GM23338 (cell line): Measurements from ENCODE around the gene TRIAP1. TPM values are rescaled to one million over a fixed set of nuclear protein-coding genes. Genes with fewer than 3 reads are reported as not detected.

Source experiments
- ATAC-seq: fragments of 200-7000 bp; cut with Tn5 transposase; 3 replicates; pipeline ENCODE4 v1.9.1; 2020
- DNase-seq: peaks from one replicate; pipeline ENCODE4 v3.0.0-alpha.2; 2015; ENCODE audit warnings: low spot score
- H2AFZ ChIP-seq: fragments of 200-600 bp; sonication (generic); 2 replicates; pipeline ENCODE4 v1.8.0; 2016; ENCODE audit warnings: antibody characterized with exemption, mild to moderate bottlenecking, moderate library complexity
- H3F3A ChIP-seq: fragments of 200-600 bp; sonication (generic); replicated peaks from 2 replicates; pipeline ENCODE4 v1.8.0; 2017; ENCODE audit warnings: antibody characterized with exemption, mixed run types, low read depth
- H3K27ac ChIP-seq: fragments of 200-600 bp; sonication (generic); 2 replicates; pipeline ENCODE4 v1.6.1; 2016; ENCODE audit warnings: low read depth
- H3K27me3 ChIP-seq: fragments of 200-600 bp; sonication (generic); 2 replicates; pipeline ENCODE4 v1.8.0; 2016; ENCODE audit warnings: mild to moderate bottlenecking, mixed run types, moderate library complexity; ENCODE audit not compliant: insufficient read depth
- H3K36me3 ChIP-seq: fragments of 200-600 bp; sonication (generic); 2 replicates; pipeline ENCODE4 v1.8.0; 2016; ENCODE audit warnings: mild to moderate bottlenecking; ENCODE audit not compliant: insufficient read depth
- H3K4me1 ChIP-seq: fragments of 200-600 bp; sonication (generic); 2 replicates; pipeline ENCODE4 v1.8.0; 2016; ENCODE audit warnings: mild to moderate bottlenecking, moderate library complexity; ENCODE audit not compliant: insufficient read depth
- H3K4me2 ChIP-seq: fragments of 200-600 bp; sonication (generic); 2 replicates; pipeline ENCODE4 v1.7.1; 2017; ENCODE audit warnings: mixed run types
- H3K4me3 ChIP-seq: fragments of 200-600 bp; sonication (generic); 2 replicates; pipeline ENCODE4 v1.6.1; 2016; ENCODE audit warnings: mixed run types
- H3K79me2 ChIP-seq: fragments of 200-600 bp; sonication (generic); replicated peaks from 2 replicates; pipeline ENCODE4 v1.8.0; 2017; ENCODE audit warnings: mild to moderate bottlenecking; ENCODE audit not compliant: insufficient read depth
- H3K9me2 ChIP-seq: fragments of 200-600 bp; sonication (generic); 2 replicates; pipeline ENCODE4 v1.8.0; 2017; ENCODE audit not compliant: insufficient read depth
- H4K20me1 ChIP-seq: fragments of 200-600 bp; sonication (generic); replicated peaks from 2 replicates; pipeline ENCODE4 v1.8.0; 2017; ENCODE audit warnings: mild to moderate bottlenecking; ENCODE audit not compliant: insufficient read depth
- H3K27ac Mint-ChIP-seq: 2 replicates; pipeline ENCODE4 v1.8.0; 2020; ENCODE audit warnings: inconsistent platforms, mild to moderate bottlenecking, moderate library complexity, mixed read lengths
- H3K27me3 Mint-ChIP-seq: 3 replicates; pipeline ENCODE4 v1.8.0; 2022; ENCODE audit warnings: low read depth, mild to moderate bottlenecking, moderate library complexity, mixed read lengths, inconsistent platforms; ENCODE audit not compliant: insufficient read depth, poor library complexity
- H3K36me3 Mint-ChIP-seq: 3 replicates; pipeline ENCODE4 v1.8.0; 2021; ENCODE audit warnings: low read depth, mild to moderate bottlenecking, inconsistent platforms, moderate library complexity, mixed read lengths
- H3K4me1 Mint-ChIP-seq: 3 replicates; pipeline ENCODE4 v1.8.0; 2020; ENCODE audit warnings: mild to moderate bottlenecking, inconsistent platforms, mixed read lengths
- H3K4me3 Mint-ChIP-seq: 3 replicates; pipeline ENCODE4 v1.8.0; 2021; ENCODE audit warnings: moderate library complexity, mild to moderate bottlenecking, inconsistent platforms, mixed read lengths
- H3K9me3 Mint-ChIP-seq: 3 replicates; pipeline ENCODE4 v1.8.0; 2020; ENCODE audit warnings: moderate library complexity, mild to moderate bottlenecking, inconsistent platforms, mixed read lengths
- EZH2phosphoT487 ChIP-seq: fragments of 200-600 bp; sonication (generic); IDR thresholded peaks from one replicate; pipeline ENCODE4 v1.8.1; 2018; ENCODE audit warnings: antibody characterized with exemption; ENCODE audit not compliant: unreplicated experiment
- POLR2AphosphoS5 ChIP-seq: IDR thresholded peaks from 2 replicates; pipeline ENCODE4 v1.6.1; 2016; ENCODE audit warnings: antibody characterized with exemption, low read depth
- polyA plus RNA-seq: library from polyadenylated mRNA; unstranded; fragments of >200 nt; fragmentation: Nextera tagmentation; extraction: Ambion mirVana; gene quantifications from 2 replicates; pipeline ENCODE4 v1.2.1, GENCODE V29; 2016
- total RNA-seq: library from RNA; depleted of rRNA; stranded (reverse); fragments of >200 nt; shearing (Covaris generic); gene quantifications from 2 replicates; pipeline ENCODE4 v1.2.3, GENCODE V29; 2014
- TF ChIP-seq, protein P1 (sequence below): fragments of 250-450 bp; sonication (Bioruptor Pico); IDR thresholded peaks from 2 replicates; pipeline ENCODE4 v1.5.0; 2020; ENCODE audit warnings: mild to moderate bottlenecking, moderate library complexity
- TF ChIP-seq, protein P2 (sequence below): IDR thresholded peaks from 2 replicates; pipeline ENCODE4 v1.6.1; 2016; ENCODE audit warnings: antibody characterized with exemption
- TF ChIP-seq, protein P3 (sequence below): IDR thresholded peaks from one replicate; pipeline ENCODE4 v1.6.1; 2018; ENCODE audit warnings: antibody characterized with exemption; ENCODE audit not compliant: unreplicated experiment

TRIAP1 gene
- total and polyA plus RNA-seq, 2 experiments from 2014 or later, result 53.4 to 94.2 TPM

DNA sequence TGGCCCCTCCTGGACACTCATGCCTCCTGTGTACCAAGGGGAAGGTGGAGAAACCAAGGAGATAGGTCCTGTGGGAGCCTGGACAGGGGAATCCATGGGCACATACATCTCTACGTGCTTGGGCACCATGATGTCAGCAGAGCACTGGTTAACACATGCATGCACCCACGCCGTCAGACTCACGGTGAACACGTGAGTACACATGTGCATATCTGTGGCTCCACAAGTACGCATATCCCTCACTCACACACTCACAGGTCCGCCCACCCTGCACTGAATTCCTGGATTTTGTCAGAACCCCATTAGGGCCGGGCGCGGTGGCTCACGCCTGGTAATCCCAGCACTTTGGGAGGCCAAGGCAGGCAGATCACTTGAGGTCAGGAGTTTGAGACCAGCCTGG lies 37.4 kb downstream of the TRIAP1 start:
- no peaks in the 10 kb centered on the region; the same call in 1 of the 2 replicates for H3F3A ChIP-seq
- H3K4me2 ChIP-seq, result no peak overlapping the region
- no peak for ATAC-seq
- H3K9me2 ChIP-seq, result no peaks in the 10 kb centered on the region
- no peaks in the 10 kb centered on the region for H3K79me2 ChIP-seq
- TF ChIP-seq, protein P1, sequence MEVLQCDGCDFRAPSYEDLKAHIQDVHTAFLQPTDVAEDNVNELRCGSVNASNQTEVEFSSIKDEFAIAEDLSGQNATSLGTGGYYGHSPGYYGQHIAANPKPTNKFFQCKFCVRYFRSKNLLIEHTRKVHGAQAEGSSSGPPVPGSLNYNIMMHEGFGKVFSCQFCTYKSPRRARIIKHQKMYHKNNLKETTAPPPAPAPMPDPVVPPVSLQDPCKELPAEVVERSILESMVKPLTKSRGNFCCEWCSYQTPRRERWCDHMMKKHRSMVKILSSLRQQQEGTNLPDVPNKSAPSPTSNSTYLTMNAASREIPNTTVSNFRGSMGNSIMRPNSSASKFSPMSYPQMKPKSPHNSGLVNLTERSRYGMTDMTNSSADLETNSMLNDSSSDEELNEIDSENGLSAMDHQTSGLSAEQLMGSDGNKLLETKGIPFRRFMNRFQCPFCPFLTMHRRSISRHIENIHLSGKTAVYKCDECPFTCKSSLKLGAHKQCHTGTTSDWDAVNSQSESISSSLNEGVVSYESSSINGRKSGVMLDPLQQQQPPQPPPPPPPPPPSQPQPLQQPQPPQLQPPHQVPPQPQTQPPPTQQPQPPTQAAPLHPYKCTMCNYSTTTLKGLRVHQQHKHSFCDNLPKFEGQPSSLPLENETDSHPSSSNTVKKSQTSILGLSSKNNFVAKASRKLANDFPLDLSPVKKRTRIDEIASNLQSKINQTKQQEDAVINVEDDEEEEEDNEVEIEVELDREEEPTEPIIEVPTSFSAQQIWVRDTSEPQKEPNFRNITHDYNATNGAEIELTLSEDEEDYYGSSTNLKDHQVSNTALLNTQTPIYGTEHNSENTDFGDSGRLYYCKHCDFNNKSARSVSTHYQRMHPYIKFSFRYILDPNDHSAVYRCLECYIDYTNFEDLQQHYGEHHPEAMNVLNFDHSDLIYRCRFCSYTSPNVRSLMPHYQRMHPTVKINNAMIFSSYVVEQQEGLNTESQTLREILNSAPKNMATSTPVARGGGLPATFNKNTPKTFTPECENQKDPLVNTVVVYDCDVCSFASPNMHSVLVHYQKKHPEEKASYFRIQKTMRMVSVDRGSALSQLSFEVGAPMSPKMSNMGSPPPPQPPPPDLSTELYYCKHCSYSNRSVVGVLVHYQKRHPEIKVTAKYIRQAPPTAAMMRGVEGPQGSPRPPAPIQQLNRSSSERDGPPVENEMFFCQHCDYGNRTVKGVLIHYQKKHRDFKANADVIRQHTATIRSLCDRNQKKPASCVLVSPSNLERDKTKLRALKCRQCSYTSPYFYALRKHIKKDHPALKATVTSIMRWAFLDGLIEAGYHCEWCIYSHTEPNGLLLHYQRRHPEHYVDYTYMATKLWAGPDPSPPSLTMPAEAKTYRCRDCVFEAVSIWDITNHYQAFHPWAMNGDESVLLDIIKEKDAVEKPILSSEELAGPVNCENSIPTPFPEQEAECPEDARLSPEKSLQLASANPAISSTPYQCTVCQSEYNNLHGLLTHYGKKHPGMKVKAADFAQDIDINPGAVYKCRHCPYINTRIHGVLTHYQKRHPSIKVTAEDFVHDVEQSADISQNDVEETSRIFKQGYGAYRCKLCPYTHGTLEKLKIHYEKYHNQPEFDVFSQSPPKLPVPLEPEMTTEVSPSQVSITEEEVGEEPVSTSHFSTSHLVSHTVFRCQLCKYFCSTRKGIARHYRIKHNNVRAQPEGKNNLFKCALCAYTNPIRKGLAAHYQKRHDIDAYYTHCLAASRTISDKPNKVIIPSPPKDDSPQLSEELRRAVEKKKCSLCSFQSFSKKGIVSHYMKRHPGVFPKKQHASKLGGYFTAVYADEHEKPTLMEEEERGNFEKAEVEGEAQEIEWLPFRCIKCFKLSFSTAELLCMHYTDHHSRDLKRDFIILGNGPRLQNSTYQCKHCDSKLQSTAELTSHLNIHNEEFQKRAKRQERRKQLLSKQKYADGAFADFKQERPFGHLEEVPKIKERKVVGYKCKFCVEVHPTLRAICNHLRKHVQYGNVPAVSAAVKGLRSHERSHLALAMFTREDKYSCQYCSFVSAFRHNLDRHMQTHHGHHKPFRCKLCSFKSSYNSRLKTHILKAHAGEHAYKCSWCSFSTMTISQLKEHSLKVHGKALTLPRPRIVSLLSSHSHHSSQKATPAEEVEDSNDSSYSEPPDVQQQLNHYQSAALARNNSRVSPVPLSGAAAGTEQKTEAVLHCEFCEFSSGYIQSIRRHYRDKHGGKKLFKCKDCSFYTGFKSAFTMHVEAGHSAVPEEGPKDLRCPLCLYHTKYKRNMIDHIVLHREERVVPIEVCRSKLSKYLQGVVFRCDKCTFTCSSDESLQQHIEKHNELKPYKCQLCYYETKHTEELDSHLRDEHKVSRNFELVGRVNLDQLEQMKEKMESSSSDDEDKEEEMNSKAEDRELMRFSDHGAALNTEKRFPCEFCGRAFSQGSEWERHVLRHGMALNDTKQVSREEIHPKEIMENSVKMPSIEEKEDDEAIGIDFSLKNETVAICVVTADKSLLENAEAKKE (CRISPR knock-in tag), result no peak
- TF ChIP-seq, protein P2, sequence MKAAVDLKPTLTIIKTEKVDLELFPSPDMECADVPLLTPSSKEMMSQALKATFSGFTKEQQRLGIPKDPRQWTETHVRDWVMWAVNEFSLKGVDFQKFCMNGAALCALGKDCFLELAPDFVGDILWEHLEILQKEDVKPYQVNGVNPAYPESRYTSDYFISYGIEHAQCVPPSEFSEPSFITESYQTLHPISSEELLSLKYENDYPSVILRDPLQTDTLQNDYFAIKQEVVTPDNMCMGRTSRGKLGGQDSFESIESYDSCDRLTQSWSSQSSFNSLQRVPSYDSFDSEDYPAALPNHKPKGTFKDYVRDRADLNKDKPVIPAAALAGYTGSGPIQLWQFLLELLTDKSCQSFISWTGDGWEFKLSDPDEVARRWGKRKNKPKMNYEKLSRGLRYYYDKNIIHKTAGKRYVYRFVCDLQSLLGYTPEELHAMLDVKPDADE, result no peak
- TF ChIP-seq POLR2AphosphoS5 (no peak), EZH2phosphoT487 (no peak)
- TF ChIP-seq, protein P3, sequence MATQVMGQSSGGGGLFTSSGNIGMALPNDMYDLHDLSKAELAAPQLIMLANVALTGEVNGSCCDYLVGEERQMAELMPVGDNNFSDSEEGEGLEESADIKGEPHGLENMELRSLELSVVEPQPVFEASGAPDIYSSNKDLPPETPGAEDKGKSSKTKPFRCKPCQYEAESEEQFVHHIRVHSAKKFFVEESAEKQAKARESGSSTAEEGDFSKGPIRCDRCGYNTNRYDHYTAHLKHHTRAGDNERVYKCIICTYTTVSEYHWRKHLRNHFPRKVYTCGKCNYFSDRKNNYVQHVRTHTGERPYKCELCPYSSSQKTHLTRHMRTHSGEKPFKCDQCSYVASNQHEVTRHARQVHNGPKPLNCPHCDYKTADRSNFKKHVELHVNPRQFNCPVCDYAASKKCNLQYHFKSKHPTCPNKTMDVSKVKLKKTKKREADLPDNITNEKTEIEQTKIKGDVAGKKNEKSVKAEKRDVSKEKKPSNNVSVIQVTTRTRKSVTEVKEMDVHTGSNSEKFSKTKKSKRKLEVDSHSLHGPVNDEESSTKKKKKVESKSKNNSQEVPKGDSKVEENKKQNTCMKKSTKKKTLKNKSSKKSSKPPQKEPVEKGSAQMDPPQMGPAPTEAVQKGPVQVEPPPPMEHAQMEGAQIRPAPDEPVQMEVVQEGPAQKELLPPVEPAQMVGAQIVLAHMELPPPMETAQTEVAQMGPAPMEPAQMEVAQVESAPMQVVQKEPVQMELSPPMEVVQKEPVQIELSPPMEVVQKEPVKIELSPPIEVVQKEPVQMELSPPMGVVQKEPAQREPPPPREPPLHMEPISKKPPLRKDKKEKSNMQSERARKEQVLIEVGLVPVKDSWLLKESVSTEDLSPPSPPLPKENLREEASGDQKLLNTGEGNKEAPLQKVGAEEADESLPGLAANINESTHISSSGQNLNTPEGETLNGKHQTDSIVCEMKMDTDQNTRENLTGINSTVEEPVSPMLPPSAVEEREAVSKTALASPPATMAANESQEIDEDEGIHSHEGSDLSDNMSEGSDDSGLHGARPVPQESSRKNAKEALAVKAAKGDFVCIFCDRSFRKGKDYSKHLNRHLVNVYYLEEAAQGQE, result no peak
- H3K4me3 ChIP-seq, result no peak overlapping the region
- Mint-ChIP-seq H3K9me3 (no peaks in the 10 kb centered on the region), H3K4me1 (peaks cover 12% of the 10 kb centered on the region), H3K36me3 (no peaks in the 10 kb centered on the region), H3K27me3 (peaks cover 2% of the 10 kb centered on the region), H3K4me3 (no peak overlapping the region), H3K27ac (no peak overlapping the region)
- H3K27ac ChIP-seq, result no peak overlapping the region
- H3K27me3 ChIP-seq, result no peaks in the 10 kb centered on the region
- H4K20me1 ChIP-seq, result no peaks in the 10 kb centered on the region
- no peaks in the 10 kb centered on the region for H3K36me3 ChIP-seq
- peaks cover 10% of the 10 kb centered on the region for H3K4me1 ChIP-seq
- no peak for DNase-seq
- H2AFZ ChIP-seq, result no peak overlapping the region
